Mesothelial cell of epicardium (in vitro differentiated cells): ENCODE measurements around the gene IRGQ. TPM values are rescaled to one million over a fixed set of nuclear protein-coding genes. Genes with fewer than 3 reads are reported as not detected.
A peak's percentile ranks its signal among the peaks of the same experiment; 100 is the strongest.

Source experiments
- DNase-seq, 2 experiments: peaks; one replicate each; pipeline ENCODE4 v3.0.0; 2021; ENCODE audit warnings: low spot score in 2 of 2; ENCODE audit not compliant: unreplicated experiment in 2 of 2
- H3K27ac Mint-ChIP-seq: 2 replicates; pipeline ENCODE4 v1.8.0; 2021; ENCODE audit warnings: mixed read lengths
- H3K27me3 Mint-ChIP-seq: 2 replicates; pipeline ENCODE4 v1.8.0; 2021; ENCODE audit warnings: low read depth, mixed read lengths
- H3K36me3 Mint-ChIP-seq: 2 replicates; pipeline ENCODE4 v1.8.0; 2021; ENCODE audit warnings: mixed read lengths
- H3K4me1 Mint-ChIP-seq: 2 replicates; pipeline ENCODE4 v1.8.0; 2021; ENCODE audit warnings: mixed read lengths
- H3K4me3 Mint-ChIP-seq: 2 replicates; pipeline ENCODE4 v1.8.0; 2021; ENCODE audit warnings: mild to moderate bottlenecking, moderate library complexity, mixed read lengths
- H3K9me3 Mint-ChIP-seq: 2 replicates; pipeline ENCODE4 v1.8.0; 2021; ENCODE audit warnings: mixed read lengths
- CTCF ChIP-seq: fragments of 200-600 bp; sonication (generic); IDR thresholded peaks from one replicate; pipeline ENCODE4 v1.5.0; 2021; ENCODE audit warnings: antibody characterized with exemption; ENCODE audit not compliant: unreplicated experiment
- total RNA-seq: library from RNA; stranded (reverse); gene quantifications from 3 replicates; pipeline ENCODE4 v1.2.1, GENCODE V29; 2021

The IRGQ gene
- total RNA-seq, 1 donor from 2014 or later = 42.2 TPM

- TF ChIP-seq CTCF = no peak
- Mint-ChIP-seq H3K4me1 (peaks cover 25% of the 10 kb centered on the region), H3K9me3 (no peaks in the 10 kb centered on the region), H3K27me3 (no peaks in the 10 kb centered on the region), H3K4me3 (no peak overlapping the region), H3K36me3 (peaks cover 27% of the 10 kb centered on the region), H3K27ac (no peak overlapping the region)
- no peak for DNase-seq
Observed at GRCh38 chr19:43616954-43617353, 21.0 kb upstream of the IRGQ start.

- peaks cover 25% of the 10 kb centered on the region for H3K4me1 Mint-ChIP-seq
- TF ChIP-seq CTCF = no peak
- DNase-seq = no peak
- peaks cover 29% of the 10 kb centered on the region for H3K36me3 Mint-ChIP-seq
- no peaks in the 10 kb centered on the region for H3K9me3 Mint-ChIP-seq
- H3K4me3 Mint-ChIP-seq = no peak overlapping the region
- no peaks in the 10 kb centered on the region for H3K27me3 Mint-ChIP-seq
- H3K27ac Mint-ChIP-seq = peak overlapping the region; percentile 16
Observed at GRCh38 chr19:43616306-43616705, 20.4 kb upstream of the IRGQ start.

- H3K27me3 Mint-ChIP-seq = no peaks in the 10 kb centered on the region
- peaks cover 5% of the 10 kb centered on the region for H3K4me1 Mint-ChIP-seq
- no peak overlapping the region for H3K27ac Mint-ChIP-seq
- no peak overlapping the region for H3K4me3 Mint-ChIP-seq
- TF ChIP-seq CTCF = no peak
- peaks cover 32% of the 10 kb centered on the region for H3K36me3 Mint-ChIP-seq
- no peak for DNase-seq
- H3K9me3 Mint-ChIP-seq = no peaks in the 10 kb centered on the region
Observed at GRCh38 chr19:43612374-43612773, 16.4 kb upstream of the IRGQ start.

- peaks cover 5% of the 10 kb centered on the region for H3K4me1 Mint-ChIP-seq
- peaks cover 37% of the 10 kb centered on the region for H3K36me3 Mint-ChIP-seq
- H3K4me3 Mint-ChIP-seq = no peak within 1 kb of the TSS
- TF ChIP-seq CTCF = no peak
- DNase-seq = no peak
- no peak within 1 kb of the TSS for H3K27ac Mint-ChIP-seq
- no peaks in the 10 kb centered on the region for H3K9me3 Mint-ChIP-seq
- no peaks in the 10 kb centered on the region for H3K27me3 Mint-ChIP-seq
Observed at GRCh38 chr19:43611788-43612187, 15.9 kb upstream of the IRGQ start, which contains the start of gene SRRM5. Gene SRRM5, plus strand, starts transcription at chr19:43612088. Its CDS starts 34 bp downstream, at chr19:43612122.

- H3K9me3 Mint-ChIP-seq = no peaks in the 10 kb centered on the region
- no peaks in the 10 kb centered on the region for H3K27me3 Mint-ChIP-seq
- peaks cover 41% of the 10 kb centered on the region for H3K36me3 Mint-ChIP-seq
- DNase-seq = no peak
- H3K4me1 Mint-ChIP-seq = peaks cover under 1% of the 10 kb centered on the region
- no peak overlapping the region for H3K4me3 Mint-ChIP-seq
- H3K27ac Mint-ChIP-seq = peak overlapping the region; percentile 50
- no peak for TF ChIP-seq CTCF
Observed at GRCh38 chr19:43610493-43610892, 14.6 kb upstream of the IRGQ start.

GRCh38 chr19:43609872-43610271, 13.9 kb upstream of the IRGQ start:
- Mint-ChIP-seq H3K4me3 (no peak overlapping the region), H3K36me3 (peaks cover 43% of the 10 kb centered on the region), H3K4me1 (no peaks in the 10 kb centered on the region), H3K9me3 (no peaks in the 10 kb centered on the region), H3K27me3 (no peaks in the 10 kb centered on the region), H3K27ac (no peak overlapping the region)
- TF ChIP-seq CTCF = no peak
- DNase-seq = no peak
